Activated CD4-positive, alpha-beta T cell treated with anti-CD3 and anti-CD28 coated beads, Interleukin-2, amount 50 U/mL, for 16 hours (primary cell): Measurements from ENCODE around the gene ITGAL.

Source experiments
- DNase-seq: peaks from one replicate; pipeline ENCODE4 v3.0.0-alpha.2; 2020

Gene ITGAL

DNA sequence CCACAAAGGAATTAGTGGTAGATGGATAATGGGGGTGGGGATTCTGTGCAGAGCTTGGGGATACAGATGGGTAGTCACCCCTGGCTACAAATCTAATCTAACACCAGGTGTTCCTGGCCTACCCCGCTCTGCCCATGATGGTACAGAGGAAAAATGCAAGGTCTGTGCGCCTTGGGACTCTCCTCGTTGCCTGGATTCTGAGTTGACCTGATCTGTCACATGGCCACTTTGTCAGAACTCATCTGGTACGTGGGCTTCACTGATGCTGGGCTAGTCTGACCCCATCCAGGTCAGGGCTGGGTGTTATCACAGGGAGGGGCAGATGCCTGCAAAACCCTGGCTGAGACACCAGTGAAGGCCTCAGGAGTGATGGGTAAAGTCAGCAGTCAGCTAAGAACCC lies 80.4 kb downstream of the ITGAL start:
- no peak for DNase-seq

DNA sequence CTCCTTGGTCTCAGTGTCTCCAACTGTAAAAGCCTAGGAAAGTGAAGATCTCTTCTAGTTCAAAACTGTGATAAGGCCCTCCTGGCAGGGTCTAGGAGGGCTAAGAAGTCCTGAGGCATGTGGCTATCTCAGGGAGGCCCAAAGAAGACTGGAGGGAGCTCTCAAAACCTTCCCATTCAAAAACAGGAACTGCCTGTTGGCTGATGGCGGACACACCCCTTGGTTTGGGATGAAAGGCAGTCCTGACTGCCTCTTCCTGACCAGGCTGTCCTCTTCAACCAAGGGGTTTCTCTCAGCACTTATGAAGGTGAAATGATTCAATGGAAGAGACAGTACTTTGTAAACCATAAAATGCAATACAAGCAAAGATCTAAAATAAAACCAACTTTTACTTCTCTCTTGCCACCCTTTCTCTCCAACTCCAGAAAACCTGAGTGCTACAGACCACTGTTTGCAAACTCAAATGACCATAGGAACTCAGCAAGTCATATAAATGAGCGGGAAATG lies 80.9 kb downstream of the ITGAL start:
- DNase-seq: no peak

GRCh38 chr16:30554557-30555314 lies 82.2 kb downstream of the ITGAL start:
- DNase-seq: no peak

GRCh38 chr16:30555315-30556124 lies 83.0 kb downstream of the ITGAL start:
- no peak for DNase-seq

GRCh38 chr16:30556125-30556473 lies 83.6 kb downstream of the ITGAL start:
- DNase-seq: no peak

DNA sequence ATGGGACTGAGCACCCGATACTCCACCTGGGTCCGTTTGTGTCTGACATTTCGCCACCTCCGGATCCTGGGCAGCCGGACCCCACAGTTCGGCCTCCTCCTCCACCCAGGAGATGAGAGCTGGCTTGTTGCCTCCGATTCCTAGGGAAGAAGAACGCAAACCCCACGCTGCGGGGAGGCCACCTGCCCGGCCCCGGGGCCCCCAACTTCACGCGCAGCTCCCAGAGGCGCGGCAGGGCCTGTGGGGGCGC lies 85.1 kb downstream of the ITGAL start:
- no peak for DNase-seq

GRCh38 chr16:30557957-30558788 lies 85.6 kb downstream of the ITGAL start, which contains the start of gene ZNF764:
Gene ZNF764 (minus strand): TSS chr16:30558374. CDS start chr16:30558182, 192 bp downstream.
- DNase-seq: peak; percentile 99

DNA sequence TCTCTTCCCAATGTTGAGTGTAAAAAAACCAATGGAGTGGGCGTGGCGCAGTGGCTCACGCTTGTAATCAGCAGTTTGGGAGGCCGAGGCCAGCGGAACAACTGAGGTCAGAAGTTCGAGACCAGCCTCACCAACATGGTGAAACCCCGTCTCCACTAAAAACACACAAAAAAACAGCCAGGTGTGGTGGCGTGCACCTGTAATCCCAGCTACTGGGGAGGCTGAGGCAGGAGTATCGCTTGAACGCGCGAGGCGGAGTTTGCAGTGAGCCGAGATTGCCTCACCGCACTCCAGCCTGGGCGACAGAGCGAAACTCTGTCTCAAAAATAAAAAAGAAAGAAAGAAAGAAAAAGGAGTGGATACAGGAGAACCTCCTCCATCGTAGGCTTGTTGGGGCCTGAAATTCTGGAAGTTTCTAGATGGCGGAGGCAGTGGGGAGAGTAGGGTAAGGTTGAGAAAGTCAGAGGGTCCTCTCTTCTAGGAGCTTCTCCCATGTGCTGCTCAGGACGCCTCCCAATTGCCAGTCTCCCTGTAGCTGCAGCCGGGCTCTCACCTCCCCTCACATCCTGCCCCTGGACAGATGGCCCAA lies 86.3 kb downstream of the ITGAL start:
- no peak for DNase-seq

GRCh38 chr16:30559690-30560089 lies 87.1 kb downstream of the ITGAL start:
- DNase-seq: no peak

DNA sequence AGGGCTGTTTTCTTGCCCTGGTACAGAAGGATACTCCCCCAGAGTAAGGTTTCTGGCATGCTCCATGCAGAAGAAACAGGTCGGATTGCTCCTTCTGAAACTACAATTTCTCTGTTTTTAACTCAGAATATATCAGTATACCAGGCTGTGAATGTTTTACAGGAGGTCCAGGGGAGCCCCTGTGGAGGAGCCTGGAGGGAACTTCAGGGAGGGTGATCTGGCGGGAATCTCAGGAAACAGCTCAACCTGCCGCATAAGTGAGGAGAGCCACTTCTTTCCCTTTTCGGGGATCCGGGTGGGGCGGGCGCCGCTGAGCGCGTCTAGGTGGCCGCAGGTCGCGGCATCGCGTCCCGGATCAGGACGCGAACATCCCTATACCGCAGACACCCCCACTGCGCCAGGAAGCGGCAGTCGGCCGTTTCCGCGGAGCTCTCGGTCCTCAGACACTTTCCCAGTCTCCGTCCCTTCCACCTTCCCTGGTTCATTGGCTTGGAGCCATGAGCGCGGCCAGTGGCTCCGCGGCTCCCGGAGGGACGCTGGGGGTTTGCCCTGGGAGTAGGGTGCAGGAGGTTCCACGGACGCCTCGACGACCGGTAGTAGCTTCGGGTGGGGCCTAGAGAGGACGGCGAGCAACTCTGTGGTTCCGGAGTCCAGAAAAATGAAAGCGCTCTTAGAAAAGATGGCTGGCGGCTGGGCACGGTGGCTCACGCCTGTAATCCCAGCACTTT lies 88.7 kb downstream of the ITGAL start:
- peak; percentile 27 for DNase-seq

DNA sequence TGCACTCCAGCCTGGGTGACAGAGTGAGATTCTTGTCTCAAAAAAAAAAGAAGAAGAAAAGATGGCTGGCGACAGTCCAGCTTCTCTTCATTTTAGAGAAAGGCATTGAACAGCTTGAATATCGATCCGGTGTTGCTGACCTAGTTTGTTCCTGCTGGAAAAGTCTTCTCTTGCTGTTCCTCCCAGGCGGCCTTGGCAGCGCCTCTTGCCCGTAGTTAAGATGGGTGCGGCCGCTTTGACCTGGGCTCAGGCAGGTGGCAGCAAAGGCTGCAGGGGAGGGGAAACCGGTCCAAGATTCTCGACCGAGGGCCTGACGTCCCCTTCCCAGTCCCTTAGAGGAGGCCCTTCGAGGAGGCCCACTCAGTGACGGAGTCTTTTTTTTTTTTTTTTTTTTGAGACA lies 89.5 kb downstream of the ITGAL start:
- DNase-seq: no peak

DNA sequence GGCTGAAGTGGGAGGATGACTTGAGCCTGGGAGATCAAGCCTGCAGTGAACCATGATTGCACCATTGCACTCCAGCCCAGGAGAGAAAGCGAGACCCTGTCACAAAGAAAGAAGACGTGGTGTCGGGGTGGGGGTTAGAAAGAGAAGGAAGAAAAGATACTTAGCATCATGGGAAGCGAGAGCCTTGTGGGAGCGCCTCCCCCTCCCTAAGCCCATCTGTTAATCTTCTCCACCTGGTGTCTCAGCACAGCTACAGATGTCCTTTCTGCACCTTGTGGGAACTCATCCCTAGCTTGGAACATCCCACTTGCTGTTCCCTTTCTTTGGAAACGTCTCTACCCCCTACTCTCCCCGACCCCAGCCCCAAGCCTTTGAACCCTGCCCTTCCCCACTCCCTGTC lies 93.0 kb downstream of the ITGAL start:
- no peak for DNase-seq

- no peak for DNase-seq
These were observed 93.4 kb downstream of the ITGAL start for GRCh38 chr16:30565984-30566383.

- no peak for DNase-seq
These were observed 94.0 kb downstream of the ITGAL start for GRCh38 chr16:30566531-30566930.

DNA sequence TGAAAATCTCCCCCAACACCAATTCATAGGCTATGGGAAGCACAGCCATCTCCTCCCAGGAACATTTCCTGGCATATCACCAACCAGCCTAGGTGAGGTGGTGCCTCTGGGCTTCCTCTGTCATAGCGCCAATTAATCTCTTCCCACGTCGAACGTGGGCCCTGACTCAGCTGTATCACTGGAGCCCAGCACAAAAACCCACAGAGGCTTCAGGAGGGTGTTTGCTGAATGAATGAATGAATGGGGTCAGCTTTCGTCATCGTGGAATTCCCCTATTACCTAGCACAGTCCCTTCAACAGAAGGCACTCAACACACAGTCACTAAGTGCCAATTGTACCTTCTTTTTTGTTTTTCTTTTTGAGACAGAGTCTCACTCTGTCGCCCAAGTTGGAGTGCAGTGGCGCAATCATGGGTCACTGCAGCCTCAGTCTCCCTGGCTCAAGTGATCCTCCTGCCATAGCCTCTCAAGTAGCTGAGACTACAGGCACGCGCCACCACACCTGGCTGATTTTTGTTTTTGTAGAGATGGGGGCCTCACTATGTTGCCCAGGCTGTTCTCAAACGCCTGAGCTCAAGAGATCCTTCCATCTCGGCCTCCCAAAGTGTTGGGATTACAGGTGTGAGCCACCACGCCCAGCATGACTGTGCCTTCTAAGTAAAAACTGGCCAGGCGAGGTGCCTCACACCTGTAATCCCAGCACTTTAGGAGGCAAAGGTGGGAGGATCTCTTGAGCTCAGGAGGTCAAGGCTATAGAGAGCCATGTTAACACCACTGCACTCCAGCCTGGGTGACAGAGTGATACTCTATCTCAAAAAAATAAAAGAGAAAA lies 94.8 kb downstream of the ITGAL start:
- DNase-seq: peak; percentile 85

DNA sequence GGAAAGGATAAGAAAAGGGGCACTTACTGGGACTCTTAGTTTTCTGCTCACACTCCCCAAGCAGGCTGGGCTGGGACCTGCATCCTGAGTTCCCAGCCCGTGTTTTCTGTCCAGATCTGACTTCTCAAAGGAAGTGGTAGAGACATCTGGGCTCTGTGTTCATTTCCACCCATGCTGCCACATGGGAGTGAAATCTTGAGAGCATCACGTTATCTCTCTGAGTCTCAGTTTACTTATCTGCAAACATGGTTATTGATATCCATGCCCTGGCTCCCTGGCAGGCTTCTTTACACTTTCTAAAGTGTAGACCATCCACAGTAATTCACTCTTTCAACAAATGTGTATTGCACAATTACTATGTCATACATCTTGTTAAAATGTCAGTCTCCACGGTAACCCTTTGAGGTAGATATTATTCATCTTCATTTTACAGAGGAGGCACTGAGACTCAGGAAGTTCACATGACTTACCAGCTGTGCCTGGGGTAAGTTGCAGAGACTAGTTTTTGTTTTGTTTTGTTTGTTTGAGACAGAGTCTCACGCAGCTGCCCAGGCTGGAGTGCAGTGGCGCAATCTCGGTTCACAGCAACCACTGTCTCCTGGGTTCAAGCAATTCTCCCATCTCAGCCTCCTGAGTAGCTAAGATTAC lies 95.6 kb downstream of the ITGAL start:
- peak; percentile 87 for DNase-seq

DNA sequence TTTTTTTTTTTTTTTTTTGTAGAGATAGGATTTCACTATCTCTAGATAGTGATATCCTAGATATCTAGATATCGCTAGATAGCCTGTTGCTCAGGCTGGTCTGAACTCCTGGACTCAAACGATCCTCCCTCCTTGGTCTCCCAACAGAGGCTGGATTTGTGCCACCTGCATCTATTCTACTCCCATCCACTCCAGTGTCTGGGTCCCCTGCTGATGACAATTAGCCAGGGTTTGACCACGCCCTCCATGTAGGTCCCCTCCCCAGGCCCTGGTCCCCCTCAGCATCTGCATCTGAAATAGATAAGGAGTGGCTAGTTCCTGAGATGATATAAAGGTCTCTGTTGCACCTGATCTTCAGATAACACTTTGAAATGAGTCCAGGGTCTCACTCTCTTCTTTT lies 96.7 kb downstream of the ITGAL start:
- no peak for DNase-seq

DNA sequence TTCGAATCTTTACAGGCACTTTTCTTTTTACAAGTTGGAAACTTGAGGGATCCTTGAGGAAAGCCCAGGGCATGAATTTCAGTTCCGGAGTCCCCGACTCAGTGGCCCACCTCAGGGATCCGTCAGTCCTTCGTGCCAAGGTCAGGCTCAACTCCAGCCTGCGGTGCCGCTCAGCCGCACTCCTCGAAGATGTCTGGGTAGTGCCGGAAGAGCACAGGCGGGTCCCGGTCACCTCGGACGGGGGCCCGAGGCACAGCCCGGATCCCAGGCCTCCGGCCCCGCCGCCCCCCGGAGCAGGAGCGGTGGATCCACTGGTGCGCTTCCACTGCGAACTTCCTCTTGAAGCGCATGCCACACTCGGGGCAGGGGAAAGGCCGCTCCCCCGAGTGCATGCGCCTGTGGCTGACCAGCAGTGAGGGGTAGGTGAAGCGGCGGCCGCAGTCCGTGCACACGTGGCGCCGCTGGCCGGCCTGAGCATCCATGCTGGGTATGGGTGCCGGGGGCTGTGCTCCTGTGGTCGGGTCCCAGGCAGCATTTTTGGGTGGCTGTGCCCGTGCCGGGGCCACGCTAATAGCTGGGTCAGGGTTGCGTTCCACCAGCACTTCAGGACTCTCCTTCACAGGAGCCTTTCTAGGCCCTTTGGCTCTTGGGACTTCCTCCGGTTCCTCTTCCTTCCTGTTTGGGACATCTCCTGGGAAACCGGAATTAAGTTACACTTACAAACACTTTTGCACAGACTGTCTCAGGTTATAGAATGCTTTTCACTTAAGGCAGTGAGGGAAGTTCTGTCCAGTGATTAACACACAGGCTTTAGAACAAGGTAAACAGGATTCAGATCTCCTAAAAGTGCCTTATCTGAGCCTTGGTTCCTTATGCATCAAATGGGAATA lies 97.4 kb downstream of the ITGAL start:
- DNase-seq: no peak

- DNase-seq: no peak
These were observed 98.3 kb downstream of the ITGAL start for GRCh38 chr16:30570636-30571444.
